Vein endothelial cell (primary cell): ENCODE measurements around the gene DPP9. TPM values are rescaled to one million over a fixed set of nuclear protein-coding genes. Genes with fewer than 3 reads are reported as not detected.

Source experiments
- small RNA-seq: library from RNA; depleted of rRNA; stranded (forward); fragments of <200 nt; gene quantifications from one replicate; pipeline ENCODE3, GENCODE V24; 2012
- total RNA-seq: library from RNA; depleted of rRNA; stranded (reverse); fragments of >200 nt; gene quantifications from 2 replicates; pipeline ENCODE4 v1.2.3, GENCODE V29; 2012

Gene DPP9
- total RNA-seq = 52.9 and 68.2 TPM in 2 replicates

GRCh38 chr19:4723595-4724514 lies at the start of gene DPP9:
Gene DPP9, minus strand, starts transcription at chr19:4723842. Its CDS starts 3,936 bp downstream, at chr19:4719906.

GRCh38 chr19:4669723-4670480 lies 53.7 kb downstream of the DPP9 start, which contains the start of gene MYDGF:
Gene MYDGF, minus strand, starts transcription at chr19:4670342. Its CDS starts 8 bp downstream, at chr19:4670334.

GRCh38 chr19:4638828-4639530 lies 84.7 kb downstream of the DPP9 start, which contains the start of gene TNFAIP8L1:
Gene TNFAIP8L1, plus strand, starts transcription at chr19:4639516. Its CDS starts 12,354 bp downstream, at chr19:4651870.

Small RNAs within 50 kb of the gene (small RNA-seq; reads per million reads assigned to genes)
- gene MIR7-3 = not detected

Other genes starting within 250 kb of the DPP9 start
- under 0.01 TPM in 2 replicates for gene PLIN4, start 205.4 kb downstream of the DPP9 start, total RNA-seq
- 0.33 and 0.48 TPM in 2 replicates for gene PLIN5, start 188.6 kb downstream of the DPP9 start, total RNA-seq
- 0.65 and 0.86 TPM in 2 replicates for gene LRG1, start 183.8 kb downstream of the DPP9 start, total RNA-seq
- gene SEMA6B, start 164.2 kb downstream of the DPP9 start, total RNA-seq = 236 and 245 TPM in 2 replicates
- 59.4 and 59.8 TPM in 2 replicates for gene TNFAIP8L1, start 84.3 kb downstream of the DPP9 start, total RNA-seq
- 165 and 194 TPM in 2 replicates for gene MYDGF, start 53.5 kb downstream of the DPP9 start, total RNA-seq
- 17.6 and 19.3 TPM in 2 replicates for gene FEM1A, start 67.9 kb upstream of the DPP9 start, total RNA-seq
- 5.5 and 6.5 TPM in 2 replicates for gene TICAM1, start 107.9 kb upstream of the DPP9 start, total RNA-seq
- gene PLIN3, start 143.8 kb upstream of the DPP9 start, total RNA-seq = 109 and 124 TPM in 2 replicates
- 0.10 TPM in 1 of 2 replicates, not detected in the other for gene ARRDC5, start 179.1 kb upstream of the DPP9 start, total RNA-seq
- 19.3 and 32.4 TPM in 2 replicates for gene UHRF1, start 185.7 kb upstream of the DPP9 start, total RNA-seq
- 23.5 and 26.5 TPM in 2 replicates for gene KDM4B, start 245.3 kb upstream of the DPP9 start, total RNA-seq